DOHH2 (cell line): ENCODE data around the gene S100A3.

ENCODE experiments used
- CTCF ChIP-seq: fragments of 200-600 bp; sonication (generic); IDR thresholded peaks from one replicate; pipeline ENCODE4 v1.5.1; 2014; ENCODE audit warnings: antibody characterized with exemption, mild to moderate bottlenecking, low read depth, low read length; ENCODE audit not compliant: poor library complexity, severe bottlenecking
- EZH2phosphoT487 ChIP-seq: fragments of 200-600 bp; sonication (generic); IDR thresholded peaks from 2 replicates; pipeline ENCODE4 v1.6.1; 2017; ENCODE audit warnings: borderline replicate concordance, mild to moderate bottlenecking, antibody characterized with exemption, low read length, moderate library complexity, mixed read lengths

GRCh38 chr1:153545067-153546055 lies 3.7 kb downstream of the S100A3 start, which contains the start of gene S100A4:
- no peak for TF ChIP-seq CTCF
- no peak for TF ChIP-seq EZH2phosphoT487
